SK-N-SH (cell line): ENCODE data around the gene RHOT1.

Source experiments
- EZH2phosphoT487 ChIP-seq: fragments of 200-600 bp; sonication (generic); IDR thresholded peaks from 2 replicates; pipeline ENCODE4 v1.6.1; 2017; ENCODE audit warnings: low read depth, mixed run types, mild to moderate bottlenecking, antibody characterized with exemption, moderate library complexity, borderline replicate concordance
- FOSL2 ChIP-seq: IDR thresholded peaks from 2 replicates; pipeline ENCODE4 v1.4.0; 2012; ENCODE audit warnings: low read depth, mild to moderate bottlenecking, moderate library complexity, borderline replicate concordance
- GABPA ChIP-seq: IDR thresholded peaks from 2 replicates; pipeline ENCODE4 v1.4.0; 2012; ENCODE audit warnings: low read depth, mild to moderate bottlenecking
- POLR2AphosphoS5 ChIP-seq: IDR thresholded peaks from 2 replicates; pipeline ENCODE4 v1.6.1; 2012; ENCODE audit warnings: low read depth, low read length
- RAD21 ChIP-seq: IDR thresholded peaks from 2 replicates; pipeline ENCODE4 v1.6.1; 2012; ENCODE audit warnings: mild to moderate bottlenecking, low read length
- RFX5 ChIP-seq: IDR thresholded peaks from 2 replicates; pipeline ENCODE4 v1.6.1; 2012; ENCODE audit warnings: mild to moderate bottlenecking, improper control_type of control experiment, low read length
- SMC3 ChIP-seq: IDR thresholded peaks from 2 replicates; pipeline ENCODE4 v1.6.1; 2012; ENCODE audit warnings: low read depth, low read length, improper control_type of control experiment
- YY1 ChIP-seq: IDR thresholded peaks from 2 replicates; pipeline ENCODE4 v1.4.0; 2012; ENCODE audit warnings: low read depth, mild to moderate bottlenecking
- TF ChIP-seq, protein P1 (sequence below): fragments of 200-600 bp; sonication (generic); IDR thresholded peaks from 2 replicates; pipeline ENCODE4 v1.6.1; 2017; ENCODE audit warnings: antibody characterized with exemption, mild to moderate bottlenecking, moderate library complexity
- TF ChIP-seq, protein P2 (sequence below): fragments of 150-350 bp; IDR thresholded peaks from 2 replicates; pipeline ENCODE4 v1.6.1; 2017; ENCODE audit warnings: antibody characterized with exemption, low read length, low read depth, borderline replicate concordance

DNA sequence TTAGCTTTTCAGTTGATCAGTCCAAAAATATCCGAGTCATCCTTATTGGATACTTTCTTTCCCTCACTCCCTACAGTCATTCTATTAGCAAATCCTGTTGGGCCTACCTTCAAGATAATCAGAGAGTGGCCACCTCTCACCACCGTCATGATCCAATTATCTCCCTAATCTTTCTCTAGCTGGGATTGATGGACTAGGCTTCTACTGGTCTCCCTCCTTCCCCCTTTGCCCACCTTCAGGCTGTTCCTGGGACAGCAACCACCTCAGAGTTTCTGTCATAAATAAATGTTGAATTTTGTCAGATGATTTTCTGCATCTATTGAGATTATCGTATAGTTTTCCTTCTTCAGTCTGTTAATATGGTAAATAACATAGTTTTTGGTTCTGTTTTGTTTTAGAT is 107.2 kb downstream of the RHOT1 start:
- no peak for TF ChIP-seq SMC3
- TF ChIP-seq, protein P1, sequence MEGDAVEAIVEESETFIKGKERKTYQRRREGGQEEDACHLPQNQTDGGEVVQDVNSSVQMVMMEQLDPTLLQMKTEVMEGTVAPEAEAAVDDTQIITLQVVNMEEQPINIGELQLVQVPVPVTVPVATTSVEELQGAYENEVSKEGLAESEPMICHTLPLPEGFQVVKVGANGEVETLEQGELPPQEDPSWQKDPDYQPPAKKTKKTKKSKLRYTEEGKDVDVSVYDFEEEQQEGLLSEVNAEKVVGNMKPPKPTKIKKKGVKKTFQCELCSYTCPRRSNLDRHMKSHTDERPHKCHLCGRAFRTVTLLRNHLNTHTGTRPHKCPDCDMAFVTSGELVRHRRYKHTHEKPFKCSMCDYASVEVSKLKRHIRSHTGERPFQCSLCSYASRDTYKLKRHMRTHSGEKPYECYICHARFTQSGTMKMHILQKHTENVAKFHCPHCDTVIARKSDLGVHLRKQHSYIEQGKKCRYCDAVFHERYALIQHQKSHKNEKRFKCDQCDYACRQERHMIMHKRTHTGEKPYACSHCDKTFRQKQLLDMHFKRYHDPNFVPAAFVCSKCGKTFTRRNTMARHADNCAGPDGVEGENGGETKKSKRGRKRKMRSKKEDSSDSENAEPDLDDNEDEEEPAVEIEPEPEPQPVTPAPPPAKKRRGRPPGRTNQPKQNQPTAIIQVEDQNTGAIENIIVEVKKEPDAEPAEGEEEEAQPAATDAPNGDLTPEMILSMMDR: no peak
- TF ChIP-seq YY1: no peak
- no peak for TF ChIP-seq FOSL2
- TF ChIP-seq RAD21: no peak
- TF ChIP-seq GABPA: no peak
- TF ChIP-seq, protein P2, sequence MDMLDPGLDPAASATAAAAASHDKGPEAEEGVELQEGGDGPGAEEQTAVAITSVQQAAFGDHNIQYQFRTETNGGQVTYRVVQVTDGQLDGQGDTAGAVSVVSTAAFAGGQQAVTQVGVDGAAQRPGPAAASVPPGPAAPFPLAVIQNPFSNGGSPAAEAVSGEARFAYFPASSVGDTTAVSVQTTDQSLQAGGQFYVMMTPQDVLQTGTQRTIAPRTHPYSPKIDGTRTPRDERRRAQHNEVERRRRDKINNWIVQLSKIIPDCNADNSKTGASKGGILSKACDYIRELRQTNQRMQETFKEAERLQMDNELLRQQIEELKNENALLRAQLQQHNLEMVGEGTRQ: no peak
- TF ChIP-seq RFX5: no peak
- TF ChIP-seq EZH2phosphoT487: no peak
- no peak for TF ChIP-seq POLR2AphosphoS5
